Stimulated activated CD8-positive, alpha-beta memory T cell treated with anti-CD3 and anti-CD28 coated beads, Interleukin-12 subunit alpha, Interleukin-12 subunit beta, amount 100 ng/mL, for 24 hours (primary cell): ENCODE data around the gene WDR86.

Experiments
- DNase-seq: peaks from one replicate; pipeline ENCODE4 v3.0.0-alpha.2; 2020; ENCODE audit errors: extremely low read depth

The WDR86 gene

GRCh38 chr7:151391358-151391730 lies 18.5 kb downstream of the WDR86 start:
- DNase-seq = no peak

- DNase-seq = no peak
Observed at GRCh38 chr7:151390598-151391357, 19.1 kb downstream of the WDR86 start.

- no peak for DNase-seq
Observed at GRCh38 chr7:151389768-151390597, 19.9 kb downstream of the WDR86 start.

GRCh38 chr7:151389096-151389767 lies 20.6 kb downstream of the WDR86 start:
- DNase-seq = no peak

GRCh38 chr7:151388430-151388829 lies 21.4 kb downstream of the WDR86 start:
- no peak for DNase-seq

DNA sequence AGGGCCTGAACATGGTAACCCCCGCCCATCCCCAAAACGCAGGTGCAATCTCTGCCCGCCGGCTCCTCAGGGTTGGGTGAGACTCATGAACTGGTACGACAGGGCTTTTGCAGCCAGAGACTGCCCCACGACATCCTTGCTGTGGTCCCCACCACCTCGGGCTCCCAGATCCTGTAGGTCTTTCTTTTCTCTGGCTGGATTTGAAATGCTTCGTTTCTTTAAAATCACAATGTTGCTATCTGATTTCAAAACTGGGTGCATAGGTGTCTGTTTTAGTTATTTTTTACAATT lies 21.9 kb downstream of the WDR86 start:
- no peak for DNase-seq

DNA sequence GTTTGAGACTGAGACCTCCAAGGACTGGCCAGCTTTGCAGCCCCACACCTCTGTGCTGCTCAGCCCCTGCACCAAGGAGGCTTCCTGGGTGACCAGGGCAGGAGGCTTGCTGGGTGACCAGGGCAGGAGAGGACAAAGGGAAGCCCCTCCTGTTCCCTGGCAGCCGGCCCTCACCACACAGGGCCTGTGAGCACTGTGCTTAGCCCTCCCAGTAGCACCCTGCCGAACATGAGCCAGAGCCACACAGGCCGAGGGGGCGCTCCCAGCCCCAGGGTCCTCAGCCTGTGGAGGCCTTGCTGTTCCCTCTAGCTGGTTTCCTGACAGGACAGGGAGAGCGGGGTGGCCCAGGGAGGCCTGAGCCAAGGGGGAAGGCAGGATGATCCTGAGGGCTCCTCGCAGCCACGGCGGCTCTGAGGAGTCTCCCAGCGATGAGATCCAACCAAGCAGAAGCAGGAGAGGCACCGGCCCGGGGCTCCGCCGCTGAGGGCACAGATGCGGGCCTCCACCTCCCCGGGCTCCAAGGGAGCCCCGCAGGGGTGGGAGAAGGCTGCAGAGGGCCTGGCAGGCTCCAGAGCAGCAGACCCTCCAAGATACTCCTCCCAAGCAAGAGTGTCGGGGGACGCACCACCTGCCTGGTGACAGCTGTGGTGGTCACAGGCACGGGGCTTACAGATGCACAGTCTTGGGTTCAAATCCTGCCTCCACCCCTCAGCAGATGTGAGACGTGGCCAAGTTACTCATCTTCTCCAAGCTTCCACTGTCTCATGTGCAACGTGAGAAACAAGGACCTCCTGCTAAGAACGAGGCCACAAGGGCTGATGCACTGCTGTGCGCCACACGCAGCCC lies 22.5 kb downstream of the WDR86 start:
- DNase-seq = no peak

- no peak for DNase-seq
Observed at GRCh38 chr7:151386301-151387160, 23.3 kb downstream of the WDR86 start.

- DNase-seq = no peak
Observed at GRCh38 chr7:151385626-151386300, 24.1 kb downstream of the WDR86 start.

- DNase-seq = no peak
Observed at GRCh38 chr7:151384776-151385625, 24.8 kb downstream of the WDR86 start.

DNA sequence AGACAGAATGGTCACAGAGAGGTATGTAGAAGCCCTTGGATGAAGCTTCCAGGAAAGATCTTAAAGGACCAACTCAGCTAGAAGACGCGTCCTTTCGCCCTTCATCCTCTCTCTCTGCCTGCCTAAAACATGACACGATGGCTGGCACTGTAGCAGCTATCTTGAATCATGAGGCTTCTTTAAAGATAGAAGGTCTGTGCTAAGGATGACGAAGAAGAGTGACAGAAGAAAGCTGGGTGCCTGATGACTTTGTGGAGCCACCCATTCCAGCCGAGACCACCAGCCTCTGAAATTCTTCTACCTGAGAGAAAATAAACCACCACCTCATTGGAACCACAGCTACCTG lies 25.5 kb downstream of the WDR86 start:
- DNase-seq = no peak

DNA sequence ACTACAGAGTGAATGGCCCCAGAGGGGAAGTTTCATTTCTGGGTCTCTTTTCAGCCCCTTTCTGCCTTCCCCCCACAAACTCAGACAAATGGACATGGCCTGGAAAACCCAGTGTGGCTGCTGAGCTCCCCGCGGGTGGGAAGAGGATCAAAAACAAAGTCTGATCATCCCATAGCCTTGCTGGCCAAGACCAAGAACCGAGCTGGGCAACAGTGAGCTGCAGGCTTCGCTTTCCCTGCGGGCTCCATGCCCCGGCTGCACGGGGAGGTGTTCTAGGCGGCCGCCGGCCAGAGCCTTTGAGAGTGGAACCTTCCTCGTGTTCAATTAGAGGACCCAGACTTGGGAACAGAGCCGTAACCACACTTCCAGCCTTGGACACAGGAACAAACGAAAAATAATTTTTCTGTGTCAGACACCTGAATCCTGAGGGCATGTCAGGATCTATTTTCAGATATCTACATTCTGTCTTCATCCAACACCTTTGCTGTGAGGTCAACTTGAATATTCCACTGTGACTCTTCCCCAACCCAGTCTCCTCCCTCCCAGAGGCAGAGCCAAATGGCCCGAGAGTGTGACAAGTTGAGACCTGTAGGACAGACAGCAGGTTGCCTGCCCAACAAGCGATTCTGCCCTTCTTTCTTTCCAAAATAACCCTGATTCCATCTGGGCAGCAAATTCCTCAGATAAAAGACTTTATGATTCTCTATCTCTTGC lies 26.0 kb downstream of the WDR86 start:
- DNase-seq = no peak

DNA sequence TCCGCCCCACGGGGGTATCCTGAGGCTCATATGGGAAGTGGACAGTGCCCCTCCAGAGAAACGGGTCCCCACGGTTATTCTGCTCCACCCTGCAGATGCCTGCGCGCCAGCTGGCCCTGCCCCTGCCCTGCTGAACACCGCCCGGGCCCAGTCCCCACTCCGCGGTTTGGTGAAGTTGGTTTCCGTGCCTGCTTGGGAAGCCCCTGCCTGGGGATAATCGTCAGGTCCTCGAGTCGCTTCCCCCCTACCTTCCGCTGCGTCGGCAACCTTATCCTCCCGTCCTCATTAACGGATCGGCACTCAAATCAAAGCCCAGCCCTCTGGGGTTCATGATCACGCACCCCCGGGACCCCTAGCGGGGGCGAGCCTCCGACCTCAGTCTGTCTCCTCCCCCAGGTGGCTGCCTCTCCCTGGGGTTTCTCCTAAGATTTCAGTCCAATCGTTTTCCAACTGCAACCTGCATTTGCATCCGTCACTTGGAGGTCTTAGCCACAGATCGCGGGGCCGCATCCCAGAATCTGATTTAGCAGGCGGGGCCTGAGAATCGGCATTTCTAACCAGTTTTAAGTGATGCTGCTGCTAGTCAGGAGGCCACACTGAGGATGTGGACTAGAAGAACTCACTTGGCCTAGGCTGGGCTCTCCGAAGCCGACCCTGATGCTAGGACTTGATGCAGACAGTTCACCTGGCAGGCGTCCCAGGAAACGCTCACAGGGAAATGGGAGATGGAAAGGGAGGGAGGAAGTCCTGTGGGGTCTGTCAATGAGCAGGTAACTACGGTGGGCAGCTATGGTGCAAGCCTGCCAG lies 27.6 kb downstream of the WDR86 start:
- DNase-seq = no peak

DNA sequence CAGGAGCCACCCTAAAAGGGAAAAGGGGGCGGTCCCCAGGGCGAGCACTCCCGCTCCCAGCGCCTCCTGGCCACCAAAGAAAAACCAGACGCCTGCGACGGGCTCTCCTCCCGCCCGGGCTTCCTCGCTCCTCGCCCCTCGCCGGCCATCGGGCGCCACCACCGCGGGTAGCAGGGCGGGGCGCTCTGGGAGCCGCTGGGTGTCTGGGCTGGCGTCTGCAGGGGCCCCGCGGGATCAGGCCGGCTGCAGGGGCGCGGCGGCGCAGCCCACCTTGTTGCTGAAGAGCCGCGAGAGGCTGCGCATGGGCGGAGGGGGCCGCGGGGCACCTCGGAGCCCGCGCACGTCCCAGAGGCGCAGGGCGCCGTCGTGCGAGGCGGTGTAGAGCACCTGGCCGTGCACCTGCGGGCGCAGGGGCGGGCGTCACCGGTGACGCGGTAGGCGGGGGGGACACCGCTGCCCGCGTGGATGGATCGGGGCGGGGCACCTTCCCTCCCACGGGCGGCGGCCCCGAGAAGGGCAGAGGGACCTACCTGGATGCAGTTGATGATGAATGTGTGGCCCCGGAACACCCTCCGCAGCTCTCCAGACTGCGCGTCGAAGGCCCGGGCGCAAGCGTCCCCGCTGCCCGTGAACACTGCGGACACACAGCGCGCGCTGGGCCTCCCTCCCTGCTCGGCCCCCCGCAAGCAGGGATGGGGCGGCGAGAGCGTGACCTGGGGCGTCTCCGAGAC lies 28.3 kb downstream of the WDR86 start:
- DNase-seq = no peak

DNA sequence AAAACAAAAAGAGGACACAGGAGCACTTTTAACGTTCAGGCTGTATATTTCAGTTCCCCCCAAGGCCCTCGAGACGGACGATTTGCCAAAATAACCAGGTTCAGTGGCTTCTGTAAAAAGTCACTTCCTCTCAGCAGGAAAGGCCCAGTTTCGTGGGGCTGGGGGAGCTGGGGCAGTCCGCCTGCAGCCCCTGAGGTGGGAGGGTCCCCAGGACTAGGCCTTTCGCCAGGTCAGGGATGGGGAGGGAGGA lies 28.8 kb downstream of the WDR86 start:
- no peak for DNase-seq

DNA sequence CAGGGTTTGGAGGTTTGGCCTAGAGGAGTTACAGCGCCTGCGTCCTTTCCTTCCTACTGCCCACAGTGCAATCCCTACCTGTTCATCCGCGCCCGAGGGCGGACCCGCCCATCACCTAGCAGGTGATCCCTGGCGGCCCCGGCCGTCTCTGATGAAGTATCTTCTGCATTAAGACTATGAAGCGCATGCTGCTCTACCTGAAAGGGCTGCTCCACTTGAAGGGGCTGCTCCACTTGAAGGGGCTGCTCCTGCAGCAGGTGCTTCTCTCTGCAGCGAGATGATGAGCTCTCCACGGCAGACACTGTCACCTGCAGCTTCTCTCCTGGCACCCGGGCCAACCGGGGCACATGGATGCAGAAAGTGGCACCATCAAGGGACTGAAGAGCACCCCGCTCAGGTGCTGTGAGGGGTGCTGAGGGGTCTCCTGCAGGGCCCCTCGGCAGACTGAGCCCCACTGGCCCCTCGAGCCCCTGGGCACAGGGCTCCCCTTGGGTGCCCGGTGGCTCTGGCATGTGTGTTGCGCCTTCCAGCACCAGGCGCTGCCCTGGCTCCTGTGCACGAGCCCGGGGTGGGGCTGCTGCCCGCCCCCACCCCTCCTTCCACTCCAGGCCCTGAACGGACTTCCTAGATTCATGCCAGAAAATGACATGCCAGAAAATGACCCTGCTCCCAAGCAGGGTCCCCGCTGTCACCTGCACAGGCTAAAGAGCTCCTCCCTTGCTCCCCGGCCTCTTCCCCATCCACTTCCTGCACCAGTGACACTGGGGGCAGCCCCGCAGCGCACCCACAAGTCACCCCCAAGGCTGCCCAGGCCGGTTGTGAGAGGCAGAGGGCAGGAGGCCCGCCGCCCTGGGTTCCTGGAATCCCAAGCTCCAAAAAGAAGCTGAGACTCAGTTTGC lies 29.4 kb downstream of the WDR86 start:
- DNase-seq = no peak
